HFF-Myc (cell line): ENCODE measurements around the gene RRP12.

Experiments
- DNase-seq: peaks from one replicate; pipeline ENCODE4 v3.0.0-alpha.2; 2011; ENCODE audit warnings: low read depth; ENCODE audit errors: extremely low read depth
- H3K4me3 ChIP-seq: replicated peaks from 2 replicates; pipeline ENCODE4 v1.5.1; 2011; ENCODE audit warnings: low read depth, mild to moderate bottlenecking, control low read depth, low read length
- TF ChIP-seq, protein P1 (sequence below): IDR thresholded peaks from 2 replicates; pipeline ENCODE4 v1.5.1; 2012; ENCODE audit warnings: mild to moderate bottlenecking, low read depth, low read length, control low read depth; ENCODE audit errors: missing control alignments

Gene RRP12

DNA sequence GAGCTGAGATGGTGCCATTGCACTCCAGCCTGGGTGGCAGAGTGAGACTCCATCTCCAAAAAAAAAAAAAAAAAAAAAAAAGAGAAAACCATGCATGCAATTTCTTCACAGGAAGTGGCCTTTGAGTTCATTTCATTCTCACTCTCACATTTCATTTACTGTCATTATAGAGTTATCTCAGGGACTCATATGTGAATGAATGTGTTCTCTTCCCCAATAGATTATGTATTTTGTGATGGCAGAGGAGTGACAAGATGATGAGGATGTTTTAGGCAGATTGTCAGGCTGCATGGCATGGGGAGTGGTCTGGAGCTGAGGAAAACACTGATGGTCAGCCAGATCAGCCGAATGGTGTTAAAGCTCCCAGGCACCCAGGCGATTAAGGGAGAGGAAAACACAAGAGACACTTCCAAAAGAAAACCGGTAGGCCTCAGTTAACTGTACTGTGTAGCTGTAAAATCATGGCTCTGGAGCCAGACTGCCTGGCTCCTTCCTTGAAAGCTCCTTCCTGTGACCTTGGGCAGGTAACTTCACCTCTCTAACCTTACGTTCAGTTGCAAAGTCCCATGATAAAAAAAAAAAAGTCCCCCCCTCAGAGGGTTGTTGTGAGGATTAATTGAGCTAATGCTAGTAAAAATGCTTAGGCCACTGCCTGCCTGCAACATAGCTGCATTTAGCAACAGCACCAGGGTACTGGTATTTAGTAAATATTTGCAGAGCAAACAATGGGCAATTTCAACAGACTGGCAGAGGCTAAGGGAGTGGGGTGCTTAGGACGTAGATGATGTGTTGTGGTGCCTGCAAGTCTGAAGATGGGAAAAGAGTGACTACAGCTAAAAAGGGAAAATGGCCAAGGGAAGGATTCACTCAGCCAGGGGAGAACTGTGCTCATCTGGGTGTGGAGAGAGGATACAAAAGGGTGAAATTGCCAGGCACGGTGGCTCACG, 73.5 kb downstream of the RRP12 start:
- no peak overlapping the region for H3K4me3 ChIP-seq
- TF ChIP-seq, protein P1, sequence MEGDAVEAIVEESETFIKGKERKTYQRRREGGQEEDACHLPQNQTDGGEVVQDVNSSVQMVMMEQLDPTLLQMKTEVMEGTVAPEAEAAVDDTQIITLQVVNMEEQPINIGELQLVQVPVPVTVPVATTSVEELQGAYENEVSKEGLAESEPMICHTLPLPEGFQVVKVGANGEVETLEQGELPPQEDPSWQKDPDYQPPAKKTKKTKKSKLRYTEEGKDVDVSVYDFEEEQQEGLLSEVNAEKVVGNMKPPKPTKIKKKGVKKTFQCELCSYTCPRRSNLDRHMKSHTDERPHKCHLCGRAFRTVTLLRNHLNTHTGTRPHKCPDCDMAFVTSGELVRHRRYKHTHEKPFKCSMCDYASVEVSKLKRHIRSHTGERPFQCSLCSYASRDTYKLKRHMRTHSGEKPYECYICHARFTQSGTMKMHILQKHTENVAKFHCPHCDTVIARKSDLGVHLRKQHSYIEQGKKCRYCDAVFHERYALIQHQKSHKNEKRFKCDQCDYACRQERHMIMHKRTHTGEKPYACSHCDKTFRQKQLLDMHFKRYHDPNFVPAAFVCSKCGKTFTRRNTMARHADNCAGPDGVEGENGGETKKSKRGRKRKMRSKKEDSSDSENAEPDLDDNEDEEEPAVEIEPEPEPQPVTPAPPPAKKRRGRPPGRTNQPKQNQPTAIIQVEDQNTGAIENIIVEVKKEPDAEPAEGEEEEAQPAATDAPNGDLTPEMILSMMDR: no peak
- DNase-seq: no peak

DNA sequence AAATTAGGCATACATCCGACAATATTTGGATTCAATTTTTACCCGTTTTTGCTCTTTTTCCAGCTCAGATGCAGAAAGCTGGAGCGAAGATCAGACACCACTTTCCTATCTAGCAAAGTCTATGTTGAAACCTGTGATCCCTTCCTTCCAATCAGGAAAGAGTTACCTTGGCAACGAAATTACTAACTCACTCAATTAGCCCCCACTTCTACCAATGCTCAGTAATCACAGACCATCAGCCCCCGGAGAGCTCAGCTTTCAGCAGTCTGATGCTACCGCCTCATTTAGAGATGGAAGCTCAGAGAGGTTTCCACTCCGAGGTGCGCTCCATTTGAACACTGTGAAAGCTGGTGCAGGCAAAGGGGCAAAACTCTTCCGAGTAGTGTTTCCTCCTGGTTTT, 75.4 kb downstream of the RRP12 start:
- no peak for DNase-seq
- no peak overlapping the region for H3K4me3 ChIP-seq
- TF ChIP-seq, protein P1: no peak

DNA sequence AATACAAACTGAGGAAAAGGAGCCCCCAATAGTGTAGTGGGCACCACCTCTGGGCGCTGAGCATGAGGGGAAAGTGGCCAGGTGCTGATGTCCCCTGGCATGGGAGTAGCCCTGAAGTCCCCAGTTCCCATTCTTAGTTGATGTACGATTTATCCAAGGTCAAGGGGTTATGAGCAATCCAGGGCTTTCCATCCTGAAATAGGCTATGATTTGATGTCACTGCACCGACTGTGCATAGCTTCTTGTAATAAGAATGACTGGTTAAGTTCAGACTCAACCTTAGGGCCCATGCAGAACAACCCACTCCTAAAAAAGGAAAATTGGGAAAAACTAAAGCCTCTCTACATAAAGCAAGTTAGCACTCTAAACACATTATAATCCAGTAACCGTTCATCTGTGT, 77.6 kb downstream of the RRP12 start:
- TF ChIP-seq, protein P1: no peak

DNA sequence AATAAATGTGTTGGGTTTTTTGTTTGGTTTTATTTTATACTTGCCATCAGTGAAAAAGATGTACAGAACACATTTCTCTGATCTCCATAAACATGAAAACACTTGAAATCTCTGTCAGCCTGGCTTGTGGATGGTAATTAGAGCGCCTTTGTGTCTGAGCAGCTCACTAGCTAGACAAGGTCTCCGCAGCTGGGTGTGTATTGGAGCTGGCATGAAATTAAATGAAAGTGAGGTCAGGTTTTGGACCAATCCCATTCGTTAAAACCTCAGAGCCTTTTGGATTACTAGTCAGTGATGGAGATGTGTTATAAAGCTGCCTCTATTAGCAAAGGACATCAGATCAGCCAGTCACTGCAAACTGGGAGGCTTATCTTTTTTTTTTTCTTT, 79.3 kb downstream of the RRP12 start:
- no peak for DNase-seq
- TF ChIP-seq, protein P1: no peak
- no peak overlapping the region for H3K4me3 ChIP-seq

More for the DNA sequence above, 77.6 kb downstream of the RRP12 start:
- DNase-seq: no peak
- no peak overlapping the region for H3K4me3 ChIP-seq

DNA sequence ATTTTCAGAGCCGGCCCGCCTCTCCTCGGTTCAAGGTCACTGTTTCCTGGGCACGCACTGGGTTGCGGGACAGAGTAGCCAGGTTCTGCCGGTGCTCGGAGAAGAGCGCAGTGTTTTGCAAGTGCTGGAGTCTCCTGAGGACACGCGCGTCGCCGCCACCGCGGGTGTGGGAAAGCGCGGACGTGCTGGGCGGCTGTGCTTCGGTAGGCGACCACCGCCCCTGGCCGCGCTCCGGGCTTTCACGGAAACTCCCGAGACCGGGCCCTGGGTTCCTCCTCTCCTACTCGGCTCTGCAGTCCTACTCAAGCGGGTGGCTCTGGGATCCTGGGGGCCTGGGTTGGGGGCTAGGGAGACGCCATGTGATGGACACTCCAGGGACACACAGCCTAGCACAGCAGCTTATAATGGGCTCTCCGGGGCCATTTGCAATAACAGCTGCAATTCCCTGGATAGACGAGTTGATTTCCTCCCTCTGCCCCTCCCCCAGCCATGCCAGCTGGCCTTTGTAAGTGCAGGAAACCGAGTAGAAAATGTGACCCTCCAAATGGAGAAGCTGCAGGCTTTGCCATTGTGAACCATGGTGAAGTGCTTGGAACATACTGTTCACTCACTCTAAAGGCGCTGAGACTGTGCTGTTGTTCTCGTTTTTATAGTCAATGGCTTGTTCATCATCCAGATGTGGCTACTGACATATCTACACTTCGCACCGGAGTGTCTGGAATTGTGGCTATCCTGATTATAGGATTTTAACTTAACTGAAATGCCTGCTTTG, 79.9 kb downstream of the RRP12 start:
- TF ChIP-seq, protein P1: no peak
- DNase-seq: no peak

DNA sequence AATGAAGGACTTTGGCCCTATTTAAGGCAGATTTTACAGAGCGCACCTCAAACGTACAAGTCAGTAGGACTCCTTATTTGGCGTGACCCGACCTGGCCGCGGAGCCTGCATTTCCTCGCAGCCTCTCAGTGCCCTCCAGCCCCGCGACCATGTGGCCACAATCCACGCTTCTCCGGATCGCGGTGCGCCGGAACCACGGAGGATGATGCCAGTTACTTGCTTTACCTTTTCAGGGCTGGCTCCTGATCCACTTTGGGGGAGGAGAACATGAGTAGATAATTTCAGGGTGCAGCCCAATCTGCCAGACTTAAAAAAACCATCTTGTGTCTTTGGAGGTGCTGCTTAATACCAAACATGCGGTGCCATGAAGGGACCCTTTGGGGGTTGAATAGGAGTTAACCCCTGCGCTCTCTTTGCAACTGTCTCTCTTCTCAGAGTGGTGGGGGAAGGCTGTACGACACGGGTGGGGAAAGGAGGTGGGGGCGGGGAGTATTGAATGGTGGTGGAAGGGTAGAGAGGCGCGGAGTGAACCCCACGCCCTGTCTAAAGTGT, 80.6 kb downstream of the RRP12 start:
- DNase-seq: no peak
- peak overlapping the region; percentile 53 for H3K4me3 ChIP-seq
- TF ChIP-seq, protein P1: no peak

More for the DNA sequence above, 79.9 kb downstream of the RRP12 start:
- no peak overlapping the region for H3K4me3 ChIP-seq
